GM19467 (cell line): ENCODE data around the gene GPR107.

Experiments used
- ATAC-seq: cut with Tn5 transposase; IDR thresholded peaks from one replicate; pipeline ENCODE4 v1.9.1; 2021; ENCODE audit warnings: mild to moderate bottlenecking, moderate library complexity; ENCODE audit not compliant: unreplicated experiment

The GPR107 gene

DNA sequence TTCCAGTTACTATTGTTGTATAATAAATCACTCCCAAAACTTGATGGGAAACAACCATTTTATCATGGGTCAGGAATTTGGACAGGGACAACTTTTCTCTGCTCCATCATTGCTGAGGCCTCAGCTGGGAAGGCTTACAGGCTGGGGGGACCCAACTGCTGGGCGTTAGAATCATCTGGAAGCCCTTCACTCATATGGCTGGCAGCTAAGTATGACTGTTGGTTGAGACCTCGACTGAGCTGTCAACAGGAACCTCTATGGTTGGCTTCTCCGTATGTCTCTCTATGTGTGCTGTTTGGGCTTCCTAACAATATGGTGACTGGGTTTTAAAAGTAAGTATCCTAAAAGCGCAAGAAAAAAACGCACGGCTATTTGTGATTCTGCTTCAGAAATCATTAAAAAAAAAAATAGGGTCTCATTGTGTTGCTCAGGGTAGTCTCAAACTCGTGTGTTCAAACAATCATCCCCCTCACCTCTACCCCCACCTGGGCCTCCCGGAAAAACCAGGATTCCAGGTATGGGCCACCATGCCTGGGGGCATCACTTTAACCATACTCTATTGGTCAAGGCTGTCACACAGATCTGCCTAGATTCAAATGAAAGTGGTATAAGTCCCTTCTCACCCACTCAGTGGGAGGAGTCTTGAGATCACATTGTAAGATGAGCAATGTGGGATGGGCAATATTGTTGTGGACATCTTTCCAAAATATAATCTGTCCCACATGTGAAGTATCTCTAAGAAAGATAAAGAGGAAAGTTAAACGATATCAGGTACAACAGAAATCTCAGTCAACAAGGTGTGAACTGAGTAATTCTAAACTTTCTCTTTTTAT, 26.0 kb upstream of the GPR107 start:
- ATAC-seq: no peak

DNA sequence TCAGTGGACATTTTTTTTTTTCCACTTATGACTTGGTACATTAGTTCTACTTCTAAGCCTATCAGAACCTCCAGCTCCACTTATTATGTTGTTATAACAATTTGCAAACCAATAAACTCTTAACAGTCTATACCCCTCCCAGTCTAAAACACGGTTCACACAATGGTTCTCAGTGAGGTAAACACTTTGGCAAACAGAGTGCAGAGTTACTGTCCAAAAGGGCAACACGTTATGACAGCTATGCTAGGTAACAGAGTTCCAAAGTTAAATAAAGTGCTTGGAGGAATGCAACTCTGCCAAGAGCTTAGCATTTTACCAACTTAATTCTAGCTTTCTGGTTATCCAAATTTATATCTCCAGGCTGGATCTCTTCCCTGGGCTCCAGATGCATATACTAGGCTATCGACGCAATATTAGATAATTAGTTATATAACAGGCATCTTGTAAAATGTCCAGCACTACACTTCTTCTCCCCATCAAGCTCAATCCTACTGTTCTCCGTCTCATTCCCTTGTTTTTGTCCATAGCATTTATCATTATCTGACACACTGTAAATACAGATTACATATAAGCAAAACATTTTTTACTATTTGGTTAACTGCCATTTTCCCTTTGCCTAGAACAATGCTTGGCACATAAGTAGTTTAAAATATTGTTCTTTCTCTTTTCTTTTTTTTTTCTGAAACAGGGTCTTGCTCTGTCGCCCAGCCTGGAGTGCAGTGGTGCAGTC, 25.0 kb upstream of the GPR107 start:
- no peak for ATAC-seq

- no peak for ATAC-seq
These were observed 24.3 kb upstream of the GPR107 start for GRCh38 chr9:130029223-130029973.

GRCh38 chr9:130030651-130031127, 23.0 kb upstream of the GPR107 start:
- ATAC-seq: no peak

DNA sequence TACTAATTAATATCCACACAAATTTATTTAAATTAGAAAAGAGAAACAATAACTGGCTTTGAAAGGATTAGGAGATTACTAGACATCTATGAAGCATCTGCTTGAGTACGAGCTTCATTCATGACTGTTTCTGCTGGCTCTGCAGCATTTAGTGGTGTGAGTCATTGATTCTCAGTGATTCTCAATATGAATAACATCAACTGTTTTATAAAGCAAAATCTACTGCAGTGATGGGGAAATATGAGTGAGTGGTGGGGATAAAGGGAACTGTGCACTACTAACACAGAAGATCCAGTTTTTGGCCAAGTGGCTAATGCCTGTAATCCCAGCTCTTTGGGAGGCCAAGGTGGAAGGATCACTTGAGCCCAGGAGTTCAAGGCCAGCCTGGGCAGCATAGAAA, 19.1 kb upstream of the GPR107 start:
- no peak for ATAC-seq

- ATAC-seq: no peak
These were observed 17.6 kb upstream of the GPR107 start for GRCh38 chr9:130036099-130036498.

GRCh38 chr9:130039528-130040147, 14.1 kb upstream of the GPR107 start:
- ATAC-seq: no peak

GRCh38 chr9:130040984-130041647, 12.6 kb upstream of the GPR107 start:
- ATAC-seq: no peak

GRCh38 chr9:130041648-130042405, 11.9 kb upstream of the GPR107 start:
- ATAC-seq: no peak

DNA sequence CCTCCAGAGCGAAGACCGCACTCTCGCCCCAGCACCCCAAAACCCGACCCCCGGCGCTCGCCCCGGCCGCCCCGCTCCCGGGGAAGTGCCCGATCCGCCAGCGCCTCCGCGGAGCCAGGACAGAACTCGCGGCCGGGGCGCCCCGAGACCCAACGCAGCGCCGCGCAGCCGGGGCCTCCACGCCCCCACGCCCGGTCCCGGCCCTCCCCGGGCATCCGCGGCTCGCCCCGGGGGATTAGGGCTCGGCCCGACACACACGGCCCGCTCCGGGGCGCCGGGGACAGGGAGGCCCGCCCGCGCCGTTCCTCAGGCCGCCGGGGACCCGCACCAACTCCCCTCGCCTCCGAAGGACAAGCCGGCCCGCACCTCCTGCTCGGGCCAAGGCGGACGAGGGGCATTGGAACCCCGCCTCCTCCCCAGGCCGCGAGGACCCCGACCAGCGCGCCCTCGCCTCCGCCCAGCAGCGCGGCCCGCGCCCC, 11.3 kb upstream of the GPR107 start:
- no peak for ATAC-seq

GRCh38 chr9:130042885-130043653, 10.6 kb upstream of the GPR107 start, which contains the start of gene FNBP1:
Gene FNBP1, minus strand, starts transcription at chr9:130043189. Its CDS starts 214 bp downstream, at chr9:130042975.
- ATAC-seq: peak; percentile 36

- ATAC-seq: no peak
These were observed 9.8 kb upstream of the GPR107 start for GRCh38 chr9:130043654-130044623.

- ATAC-seq: no peak
These were observed 7.8 kb upstream of the GPR107 start for GRCh38 chr9:130045725-130046450.

DNA sequence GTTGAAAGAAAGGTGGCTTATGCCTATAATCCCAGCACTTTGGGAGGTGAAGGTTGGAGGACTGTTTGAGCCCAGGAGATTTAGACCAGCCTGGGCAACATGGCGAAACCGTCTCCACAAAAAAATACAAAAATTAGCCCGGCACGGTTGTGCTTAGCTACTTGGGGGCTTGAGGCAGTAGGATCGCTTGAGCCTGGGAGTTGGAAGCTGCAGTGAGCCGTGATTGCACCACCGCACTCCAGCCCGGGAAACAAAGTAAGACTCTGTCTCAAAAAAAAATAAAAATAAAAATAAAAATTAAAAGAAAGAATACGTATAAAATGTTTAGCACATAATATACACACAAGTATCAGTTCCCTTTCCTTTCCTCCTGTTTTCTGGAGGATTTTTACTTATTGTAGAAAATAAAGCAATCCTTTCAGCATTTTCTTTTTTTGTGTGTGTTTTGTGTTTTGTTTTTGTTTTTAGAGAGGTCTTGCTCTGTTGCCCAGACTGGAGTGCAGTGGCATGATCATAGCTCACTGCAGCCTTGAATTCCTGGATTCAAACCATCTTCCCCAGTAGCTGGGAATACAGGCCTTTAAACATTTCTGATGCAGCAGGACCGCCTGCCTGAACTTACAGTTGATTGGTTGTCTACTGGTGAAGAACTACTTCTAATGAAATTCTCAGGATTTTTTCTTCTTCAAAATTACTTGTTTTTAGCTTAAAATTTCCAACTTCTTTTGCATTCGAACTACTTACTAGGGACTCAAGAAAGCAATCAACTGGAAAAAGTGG, 4.1 kb upstream of the GPR107 start:
- no peak for ATAC-seq

DNA sequence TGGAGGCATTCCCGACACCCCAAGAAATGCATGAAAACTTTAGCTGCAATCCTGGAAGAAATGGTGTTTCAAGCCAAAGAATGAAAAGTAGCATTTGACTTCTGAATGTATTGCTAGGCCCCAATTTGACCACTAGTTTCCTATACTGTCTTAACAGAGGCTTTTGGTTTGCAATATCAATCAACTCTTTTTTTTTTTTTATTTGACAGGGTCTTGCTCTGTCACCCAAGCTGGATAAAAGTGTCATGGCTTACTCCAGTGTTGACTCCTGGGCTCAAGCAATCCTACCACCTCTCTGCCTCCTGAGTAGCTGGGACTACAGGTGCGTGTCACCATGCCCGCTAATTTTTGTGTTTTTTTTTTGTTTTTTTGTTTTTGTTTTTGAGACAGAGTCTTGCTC, 3.2 kb upstream of the GPR107 start:
- ATAC-seq: no peak

GRCh38 chr9:130051855-130052254, 1.9 kb upstream of the GPR107 start:
- ATAC-seq: no peak
